GM23338 (cell line): ENCODE measurements around the gene ADAMTS8.

ENCODE experiments used
- CTCF ChIP-seq, 2 experiments: fragments of 200-600 bp in 1 of 2; sonication (generic) in 1 of 2; conservative IDR thresholded peaks; 2 replicates each; pipeline versions ENCODE4 v1.5.1 to v1.6.1; 2016 to 2017; ENCODE audit warnings: antibody characterized with exemption in 2 of 2, low read depth in 2 of 2, mild to moderate bottlenecking in 2 of 2, moderate library complexity in 1 of 2
- EZH2 ChIP-seq: fragments of 200-600 bp; sonication (generic); IDR thresholded peaks from one replicate; pipeline ENCODE4 v1.8.0; 2017; ENCODE audit warnings: antibody characterized with exemption, mild to moderate bottlenecking, low read depth; ENCODE audit not compliant: unreplicated experiment
- EZH2phosphoT487 ChIP-seq: fragments of 200-600 bp; sonication (generic); IDR thresholded peaks from one replicate; pipeline ENCODE4 v1.8.1; 2018; ENCODE audit warnings: antibody characterized with exemption; ENCODE audit not compliant: unreplicated experiment
- JUNB ChIP-seq: IDR thresholded peaks from one replicate; pipeline ENCODE4 v1.6.1; 2016; ENCODE audit warnings: antibody characterized with exemption; ENCODE audit not compliant: unreplicated experiment
- POLR2AphosphoS5 ChIP-seq: IDR thresholded peaks from 2 replicates; pipeline ENCODE4 v1.6.1; 2016; ENCODE audit warnings: antibody characterized with exemption, low read depth

DNA sequence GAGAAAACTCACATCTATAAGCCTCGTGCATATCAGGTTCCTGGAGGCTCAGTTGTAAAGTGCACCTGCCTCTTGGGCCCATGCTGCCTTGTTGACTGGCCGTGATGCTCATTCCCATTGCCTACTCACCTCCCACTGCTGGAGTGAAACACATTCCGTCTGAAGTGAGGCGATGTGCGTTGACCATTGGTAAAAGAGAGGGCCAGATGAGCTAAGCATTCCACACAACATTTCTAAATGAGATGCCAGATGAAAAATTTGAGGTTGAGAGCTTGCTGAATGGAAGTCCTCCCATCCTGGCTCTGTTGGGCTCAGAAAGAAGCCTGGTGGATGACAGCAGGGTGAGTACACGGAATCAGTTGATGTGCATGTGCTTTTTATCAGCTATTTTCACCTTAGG is 11.5 kb upstream of the ADAMTS8 start:
- no peak for TF ChIP-seq EZH2
- no peak for TF ChIP-seq CTCF (conservative IDR thresholded peaks at IDR 0.05; ENCODE audit: low read depth in 2 of 2)
- TF ChIP-seq JUNB: no peak
- no peak for TF ChIP-seq POLR2AphosphoS5
- TF ChIP-seq EZH2phosphoT487: no peak
